HEK293 (cell line): ENCODE measurements around the gene MARCHF10.
A peak's percentile ranks its signal among the peaks of the same experiment; 100 is the strongest.

Experiments used
- BCL11B ChIP-seq: fragments of 450-650 bp; formaldehyde crosslinking; IDR thresholded peaks from 2 replicates; pipeline ENCODE4 v1.5.1; 2016; ENCODE audit warnings: low read depth, missing biosample characterization, missing genetic modification characterization
- REPIN1 ChIP-seq: fragments of 450-650 bp; formaldehyde crosslinking; IDR thresholded peaks from 2 replicates; pipeline ENCODE4 v1.5.1; 2017; ENCODE audit warnings: missing biosample characterization, missing genetic modification characterization, low read depth
- TSHZ1 ChIP-seq: fragments of 450-650 bp; formaldehyde crosslinking; IDR thresholded peaks from 2 replicates; pipeline ENCODE4 v1.5.1; 2016; ENCODE audit warnings: missing biosample characterization, missing genetic modification characterization, borderline replicate concordance
- ZBTB10 ChIP-seq: fragments of 450-650 bp; formaldehyde crosslinking; IDR thresholded peaks from 2 replicates; pipeline ENCODE4 v1.5.1; 2016; ENCODE audit warnings: missing biosample characterization, missing genetic modification characterization
- ZBTB21 ChIP-seq: fragments of 450-650 bp; formaldehyde crosslinking; IDR thresholded peaks from 2 replicates; pipeline ENCODE4 v1.5.1; 2017; ENCODE audit warnings: missing biosample characterization, missing genetic modification characterization
- ZBTB7A ChIP-seq: fragments of 450-650 bp; formaldehyde crosslinking; IDR thresholded peaks from 2 replicates; pipeline ENCODE4 v1.5.1; 2016; ENCODE audit warnings: low read depth, missing biosample characterization, missing genetic modification characterization
- ZIC2 ChIP-seq: fragments of 450-650 bp; formaldehyde crosslinking; IDR thresholded peaks from 2 replicates; pipeline ENCODE4 v1.5.1; 2016; ENCODE audit warnings: missing biosample characterization, missing genetic modification characterization
- ZNF10 ChIP-seq: fragments of 450-650 bp; formaldehyde crosslinking; IDR thresholded peaks from 2 replicates; pipeline ENCODE4 v1.5.1; 2017; ENCODE audit warnings: missing biosample characterization, missing genetic modification characterization
- ZNF138 ChIP-seq: fragments of 450-650 bp; formaldehyde crosslinking; IDR thresholded peaks from 2 replicates; pipeline ENCODE4 v1.5.1; 2016; ENCODE audit warnings: missing biosample characterization, missing genetic modification characterization, borderline replicate concordance
- ZNF16 ChIP-seq: fragments of 450-650 bp; formaldehyde crosslinking; IDR thresholded peaks from 2 replicates; pipeline ENCODE4 v1.5.1; 2016; ENCODE audit warnings: low read depth, missing biosample characterization, missing genetic modification characterization
- ZNF214 ChIP-seq: fragments of 450-650 bp; formaldehyde crosslinking; IDR thresholded peaks from 2 replicates; pipeline ENCODE4 v1.5.1; 2017; ENCODE audit warnings: missing biosample characterization, mild to moderate bottlenecking, missing genetic modification characterization, borderline replicate concordance
- ZNF223 ChIP-seq: fragments of 450-650 bp; formaldehyde crosslinking; IDR thresholded peaks from 2 replicates; pipeline ENCODE4 v1.5.1; 2016; ENCODE audit warnings: missing biosample characterization, missing genetic modification characterization
- ZNF239 ChIP-seq: fragments of 450-650 bp; formaldehyde crosslinking; IDR thresholded peaks from 2 replicates; pipeline ENCODE4 v1.5.1; 2016; ENCODE audit warnings: missing biosample characterization, missing genetic modification characterization
- ZNF335 ChIP-seq: fragments of 450-650 bp; formaldehyde crosslinking; conservative IDR thresholded peaks from 2 replicates; pipeline ENCODE4 v1.5.1; 2016; ENCODE audit warnings: missing biosample characterization, missing genetic modification characterization
- ZNF426 ChIP-seq: fragments of 450-650 bp; formaldehyde crosslinking; IDR thresholded peaks from 2 replicates; pipeline ENCODE4 v1.5.1; 2017; ENCODE audit warnings: missing biosample characterization, missing genetic modification characterization, mild to moderate bottlenecking, inconsistent platforms, moderate library complexity
- ZNF488 ChIP-seq: fragments of 450-650 bp; formaldehyde crosslinking; IDR thresholded peaks from 2 replicates; pipeline ENCODE4 v1.5.1; 2016; ENCODE audit warnings: missing biosample characterization, missing genetic modification characterization
- ZNF561 ChIP-seq: fragments of 450-650 bp; IDR thresholded peaks from 2 replicates; pipeline ENCODE4 v1.5.1; 2018; ENCODE audit warnings: missing biosample characterization, missing genetic modification characterization, borderline replicate concordance
- ZNF639 ChIP-seq: fragments of 450-650 bp; formaldehyde crosslinking; IDR thresholded peaks from 2 replicates; pipeline ENCODE4 v1.5.1; 2016; ENCODE audit warnings: missing biosample characterization, missing genetic modification characterization
- ZNF660 ChIP-seq: fragments of 450-650 bp; IDR thresholded peaks from 2 replicates; pipeline ENCODE4 v1.5.1; 2018; ENCODE audit warnings: missing biosample characterization, mild to moderate bottlenecking, missing genetic modification characterization
- ZNF785 ChIP-seq: fragments of 450-650 bp; formaldehyde crosslinking; IDR thresholded peaks from 2 replicates; pipeline ENCODE4 v1.5.1; 2016; ENCODE audit warnings: missing biosample characterization, missing genetic modification characterization
- ZNF843 ChIP-seq: fragments of 450-650 bp; formaldehyde crosslinking; IDR thresholded peaks from 2 replicates; pipeline ENCODE4 v1.5.1; 2016; ENCODE audit warnings: missing biosample characterization, missing genetic modification characterization
- TF ChIP-seq, protein P1 (sequence below): sonication (generic); formaldehyde crosslinking; IDR thresholded peaks from 2 replicates; pipeline ENCODE4 v1.8.1; 2022; ENCODE audit warnings: mild to moderate bottlenecking, moderate library complexity, missing genetic modification reagents
- TF ChIP-seq, protein P2 (sequence below): fragments of 450-650 bp; formaldehyde crosslinking; conservative IDR thresholded peaks from 2 replicates; pipeline ENCODE4 v1.5.1; 2016; ENCODE audit warnings: low read depth, missing biosample characterization, missing genetic modification characterization
- TF ChIP-seq, protein P3 (sequence below): fragments of 450-650 bp; IDR thresholded peaks from 2 replicates; pipeline ENCODE4 v1.5.1; 2018; ENCODE audit warnings: missing biosample characterization, mild to moderate bottlenecking, missing genetic modification characterization

The MARCHF10 gene

DNA sequence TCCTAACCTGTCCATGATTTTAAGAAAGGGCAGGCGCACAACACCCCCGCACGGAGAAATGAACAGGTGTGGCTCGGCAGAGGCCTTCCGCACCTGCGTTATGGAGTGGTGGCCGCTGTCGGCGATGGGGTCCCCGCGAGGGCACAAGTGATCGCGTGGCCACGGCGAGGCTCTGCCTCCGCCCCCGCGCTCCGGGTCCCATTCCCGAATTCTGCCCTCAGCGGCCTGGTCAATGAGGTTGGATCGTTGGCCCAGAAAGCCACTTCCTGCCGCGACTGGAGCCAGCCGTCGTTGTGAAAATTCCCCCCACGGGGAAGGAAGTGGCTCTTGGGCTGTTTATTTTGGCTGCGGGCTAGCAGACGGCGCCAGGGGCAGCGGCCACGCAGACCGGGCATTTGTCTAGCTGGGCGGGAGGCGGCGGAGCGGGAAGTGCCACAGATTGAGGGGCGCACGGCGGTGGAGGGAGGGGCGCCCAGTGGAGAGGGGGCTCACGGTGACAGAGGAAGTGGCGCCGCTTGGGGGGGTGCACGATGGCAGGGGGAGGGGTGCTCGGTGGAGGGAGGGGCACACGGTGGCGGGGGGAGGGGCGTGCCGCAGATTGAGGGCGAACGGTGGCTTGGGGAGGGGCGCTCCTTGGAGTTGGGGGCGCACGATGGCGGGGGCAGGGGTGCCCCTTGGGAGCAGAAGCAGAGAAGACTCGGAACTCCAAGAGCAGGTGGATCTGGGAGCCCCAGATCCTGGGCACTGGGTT, 155.7 kb downstream of the MARCHF10 start (continued):
- TF ChIP-seq, protein P1, sequence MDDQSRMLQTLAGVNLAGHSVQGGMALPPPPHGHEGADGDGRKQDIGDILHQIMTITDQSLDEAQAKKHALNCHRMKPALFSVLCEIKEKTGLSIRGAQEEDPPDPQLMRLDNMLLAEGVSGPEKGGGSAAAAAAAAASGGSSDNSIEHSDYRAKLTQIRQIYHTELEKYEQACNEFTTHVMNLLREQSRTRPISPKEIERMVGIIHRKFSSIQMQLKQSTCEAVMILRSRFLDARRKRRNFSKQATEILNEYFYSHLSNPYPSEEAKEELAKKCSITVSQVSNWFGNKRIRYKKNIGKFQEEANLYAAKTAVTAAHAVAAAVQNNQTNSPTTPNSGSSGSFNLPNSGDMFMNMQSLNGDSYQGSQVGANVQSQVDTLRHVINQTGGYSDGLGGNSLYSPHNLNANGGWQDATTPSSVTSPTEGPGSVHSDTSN (CRISPR knock-in tag): 0 out of 2 replicates have a peak, but pooled peaks have one; percentile 60
- no peak for TF ChIP-seq ZNF488
- 0 out of 2 replicates have a peak, but pooled peaks have one; percentile 45 for TF ChIP-seq ZNF561 (tag by site-specific recombination)
- TF ChIP-seq, protein P2, sequence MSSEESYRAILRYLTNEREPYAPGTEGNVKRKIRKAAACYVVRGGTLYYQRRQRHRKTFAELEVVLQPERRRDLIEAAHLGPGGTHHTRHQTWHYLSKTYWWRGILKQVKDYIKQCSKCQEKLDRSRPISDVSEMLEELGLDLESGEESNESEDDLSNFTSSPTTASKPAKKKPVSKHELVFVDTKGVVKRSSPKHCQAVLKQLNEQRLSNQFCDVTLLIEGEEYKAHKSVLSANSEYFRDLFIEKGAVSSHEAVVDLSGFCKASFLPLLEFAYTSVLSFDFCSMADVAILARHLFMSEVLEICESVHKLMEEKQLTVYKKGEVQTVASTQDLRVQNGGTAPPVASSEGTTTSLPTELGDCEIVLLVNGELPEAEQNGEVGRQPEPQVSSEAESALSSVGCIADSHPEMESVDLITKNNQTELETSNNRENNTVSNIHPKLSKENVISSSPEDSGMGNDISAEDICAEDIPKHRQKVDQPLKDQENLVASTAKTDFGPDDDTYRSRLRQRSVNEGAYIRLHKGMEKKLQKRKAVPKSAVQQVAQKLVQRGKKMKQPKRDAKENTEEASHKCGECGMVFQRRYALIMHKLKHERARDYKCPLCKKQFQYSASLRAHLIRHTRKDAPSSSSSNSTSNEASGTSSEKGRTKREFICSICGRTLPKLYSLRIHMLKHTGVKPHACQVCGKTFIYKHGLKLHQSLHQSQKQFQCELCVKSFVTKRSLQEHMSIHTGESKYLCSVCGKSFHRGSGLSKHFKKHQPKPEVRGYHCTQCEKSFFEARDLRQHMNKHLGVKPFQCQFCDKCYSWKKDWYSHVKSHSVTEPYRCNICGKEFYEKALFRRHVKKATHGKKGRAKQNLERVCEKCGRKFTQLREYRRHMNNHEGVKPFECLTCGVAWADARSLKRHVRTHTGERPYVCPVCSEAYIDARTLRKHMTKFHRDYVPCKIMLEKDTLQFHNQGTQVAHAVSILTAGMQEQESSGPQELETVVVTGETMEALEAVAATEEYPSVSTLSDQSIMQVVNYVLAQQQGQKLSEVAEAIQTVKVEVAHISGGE: peak; percentile 51; the same call in 1 of the 2 replicates
- TF ChIP-seq ZBTB10 (tag by site-specific recombination): peak; percentile 79
- TF ChIP-seq ZNF660: no peak
- TF ChIP-seq, protein P3, sequence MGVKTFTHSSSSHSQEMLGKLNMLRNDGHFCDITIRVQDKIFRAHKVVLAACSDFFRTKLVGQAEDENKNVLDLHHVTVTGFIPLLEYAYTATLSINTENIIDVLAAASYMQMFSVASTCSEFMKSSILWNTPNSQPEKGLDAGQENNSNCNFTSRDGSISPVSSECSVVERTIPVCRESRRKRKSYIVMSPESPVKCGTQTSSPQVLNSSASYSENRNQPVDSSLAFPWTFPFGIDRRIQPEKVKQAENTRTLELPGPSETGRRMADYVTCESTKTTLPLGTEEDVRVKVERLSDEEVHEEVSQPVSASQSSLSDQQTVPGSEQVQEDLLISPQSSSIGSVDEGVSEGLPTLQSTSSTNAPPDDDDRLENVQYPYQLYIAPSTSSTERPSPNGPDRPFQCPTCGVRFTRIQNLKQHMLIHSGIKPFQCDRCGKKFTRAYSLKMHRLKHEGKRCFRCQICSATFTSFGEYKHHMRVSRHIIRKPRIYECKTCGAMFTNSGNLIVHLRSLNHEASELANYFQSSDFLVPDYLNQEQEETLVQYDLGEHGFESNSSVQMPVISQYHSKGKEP (tag by site-specific recombination): no peak
- no peak for TF ChIP-seq BCL11B (tag by site-specific recombination)
- peak; percentile 50; the same call in 1 of the 2 replicates for TF ChIP-seq ZNF335 (tag by site-specific recombination)
- TF ChIP-seq ZNF138 (tag by site-specific recombination): no peak
- TF ChIP-seq ZBTB7A: no peak
- no peak for TF ChIP-seq ZNF639 (tag by site-specific recombination)
- TF ChIP-seq REPIN1: no peak
- peak; percentile 60 for TF ChIP-seq ZIC2 (tag by site-specific recombination)
- no peak for TF ChIP-seq ZNF223 (tag by site-specific recombination)
- no peak for TF ChIP-seq ZBTB21 (tag by site-specific recombination)
- no peak for TF ChIP-seq ZNF10
- TF ChIP-seq TSHZ1 (tag by site-specific recombination): no peak
- no peak for TF ChIP-seq ZNF426
- TF ChIP-seq ZNF239: no peak
- TF ChIP-seq ZNF214 (tag by site-specific recombination): no peak
- no peak for TF ChIP-seq ZNF16 (tag by site-specific recombination)
- TF ChIP-seq ZNF785 (tag by site-specific recombination): no peak
- 0 out of 2 replicates have a peak, but pooled peaks have one; percentile 8 for TF ChIP-seq ZNF843 (tag by site-specific recombination)
